GM12891 (cell line): ENCODE data around the gene KATNA1.

Experiments
- PAX5 ChIP-seq: IDR thresholded peaks from 2 replicates; pipeline ENCODE4 v1.6.1; 2011; ENCODE audit warnings: low read length, moderate library complexity, mild to moderate bottlenecking; ENCODE audit not compliant: insufficient read depth, severe bottlenecking
- POLR2A ChIP-seq: IDR thresholded peaks from 2 replicates; pipeline ENCODE4 v1.6.1; 2011; ENCODE audit warnings: low read depth, low read length, control low read depth
- POLR2AphosphoS5 ChIP-seq: IDR thresholded peaks from 2 replicates; pipeline ENCODE4 v1.6.1; 2011; ENCODE audit warnings: low read depth, low read length, control low read depth
- POU2F2 ChIP-seq: IDR thresholded peaks from 2 replicates; pipeline ENCODE4 v1.6.1; 2011; ENCODE audit warnings: low read depth, mild to moderate bottlenecking, control low read depth, low read length, moderate library complexity
- SPI1 ChIP-seq: IDR thresholded peaks from 2 replicates; pipeline ENCODE4 v1.6.1; 2011; ENCODE audit warnings: low read depth, low read length, control low read depth
- TAF1 ChIP-seq: IDR thresholded peaks from 2 replicates; pipeline ENCODE4 v1.6.1; 2011; ENCODE audit warnings: low read depth, low read length, control low read depth

- TF ChIP-seq POLR2A (no peak), POLR2AphosphoS5 (no peak), TAF1 (no peak), SPI1 (no peak), POU2F2 (no peak), PAX5 (no peak)
Observed at GRCh38 chr6:149545258-149545753, 103.2 kb downstream of the KATNA1 start.
